Prostate gland (tissue), 2 donors: ENCODE data around the gene TIMP3.

Experiments
- POLR2A ChIP-seq: fragments of 450-650 bp; IDR thresholded peaks from one replicate; pipeline ENCODE4 v1.6.1; 2016; ENCODE audit warnings: antibody characterized with exemption, mild to moderate bottlenecking
- TF ChIP-seq, protein P1 (sequence below), 4 experiments: fragments of 200-600 bp in 2 of 4; fragments of 450-650 bp in 2 of 4; sonication (generic) in 2 of 4; IDR thresholded peaks; 1 replicate in 3 of 4; 2 replicates in 1 of 4; pipeline ENCODE4 v1.5.1; 2016 to 2019; ENCODE audit warnings: antibody characterized with exemption in 4 of 4, mild to moderate bottlenecking in 2 of 4, moderate library complexity in 2 of 4

DNA sequence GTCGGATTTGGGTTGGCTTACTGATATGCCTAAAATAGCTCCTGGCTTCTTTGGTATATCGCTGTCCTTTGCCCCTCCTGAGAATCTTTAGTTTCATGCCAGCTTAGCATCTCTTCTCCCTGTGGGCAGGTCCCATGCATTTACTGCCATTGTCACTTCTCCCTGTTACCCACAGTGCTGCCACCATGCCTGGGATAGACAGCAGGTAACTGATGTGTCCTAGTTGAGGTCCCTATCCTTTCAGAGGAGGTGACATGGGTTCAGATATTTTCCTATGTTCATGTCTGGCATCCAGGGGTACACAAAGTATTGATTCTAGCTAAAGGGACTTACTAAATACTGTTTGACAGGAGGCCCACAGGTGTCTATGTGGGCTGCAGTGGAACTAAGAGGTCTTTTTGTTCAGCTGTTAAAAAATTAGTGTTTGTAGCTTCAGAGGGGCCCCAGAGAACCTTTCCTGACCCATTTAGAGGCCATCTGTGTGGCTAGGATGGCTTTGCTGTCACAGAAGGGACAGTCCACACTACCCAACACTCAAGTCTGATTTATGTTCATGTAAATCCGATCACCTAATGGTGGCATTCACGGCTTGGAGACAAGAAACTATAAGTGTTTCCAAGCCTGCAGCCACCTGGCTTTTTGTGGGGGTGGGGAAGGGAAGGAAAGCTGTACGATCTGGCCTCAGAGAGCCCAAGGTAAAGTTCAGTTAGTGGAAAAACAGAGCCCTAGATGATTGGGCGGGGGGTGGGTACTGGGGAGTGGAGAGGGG lies 8.5 kb downstream of the TIMP3 start:
- TF ChIP-seq POLR2A: no peak
- TF ChIP-seq, protein P1, sequence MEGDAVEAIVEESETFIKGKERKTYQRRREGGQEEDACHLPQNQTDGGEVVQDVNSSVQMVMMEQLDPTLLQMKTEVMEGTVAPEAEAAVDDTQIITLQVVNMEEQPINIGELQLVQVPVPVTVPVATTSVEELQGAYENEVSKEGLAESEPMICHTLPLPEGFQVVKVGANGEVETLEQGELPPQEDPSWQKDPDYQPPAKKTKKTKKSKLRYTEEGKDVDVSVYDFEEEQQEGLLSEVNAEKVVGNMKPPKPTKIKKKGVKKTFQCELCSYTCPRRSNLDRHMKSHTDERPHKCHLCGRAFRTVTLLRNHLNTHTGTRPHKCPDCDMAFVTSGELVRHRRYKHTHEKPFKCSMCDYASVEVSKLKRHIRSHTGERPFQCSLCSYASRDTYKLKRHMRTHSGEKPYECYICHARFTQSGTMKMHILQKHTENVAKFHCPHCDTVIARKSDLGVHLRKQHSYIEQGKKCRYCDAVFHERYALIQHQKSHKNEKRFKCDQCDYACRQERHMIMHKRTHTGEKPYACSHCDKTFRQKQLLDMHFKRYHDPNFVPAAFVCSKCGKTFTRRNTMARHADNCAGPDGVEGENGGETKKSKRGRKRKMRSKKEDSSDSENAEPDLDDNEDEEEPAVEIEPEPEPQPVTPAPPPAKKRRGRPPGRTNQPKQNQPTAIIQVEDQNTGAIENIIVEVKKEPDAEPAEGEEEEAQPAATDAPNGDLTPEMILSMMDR (IDR thresholded peaks at IDR 0.05): no peak
